Ishikawa (cell line): ENCODE measurements around the gene CERCAM.

Experiments
- CEBPB ChIP-seq: IDR thresholded peaks from 2 replicates; pipeline ENCODE4 v1.6.1; 2012
- CREB1 ChIP-seq: IDR thresholded peaks from 2 replicates; pipeline ENCODE4 v1.6.1; 2012; ENCODE audit warnings: low read depth
- EGR1 ChIP-seq: IDR thresholded peaks from 2 replicates; pipeline ENCODE4 v1.6.1; 2012
- EP300 ChIP-seq: IDR thresholded peaks from 2 replicates; pipeline ENCODE4 v1.6.1; 2012; ENCODE audit warnings: borderline replicate concordance
- FOXM1 ChIP-seq: IDR thresholded peaks from 2 replicates; pipeline ENCODE4 v1.6.1; 2012; ENCODE audit warnings: low read depth, borderline replicate concordance
- NFIC ChIP-seq: IDR thresholded peaks from 2 replicates; pipeline ENCODE4 v1.6.1; 2012
- RAD21 ChIP-seq: IDR thresholded peaks from 2 replicates; pipeline ENCODE4 v1.6.1; 2012; ENCODE audit warnings: low read depth
- TAF1 ChIP-seq: IDR thresholded peaks from 2 replicates; pipeline ENCODE4 v1.6.1; 2012; ENCODE audit warnings: low read depth, mild to moderate bottlenecking
- TCF12 ChIP-seq: IDR thresholded peaks from 2 replicates; pipeline ENCODE4 v1.6.1; 2012; ENCODE audit warnings: low read depth
- TEAD4 ChIP-seq: IDR thresholded peaks from 2 replicates; pipeline ENCODE4 v1.6.1; 2012
- YY1 ChIP-seq: IDR thresholded peaks from 2 replicates; pipeline ENCODE4 v1.6.1; 2012; ENCODE audit warnings: low read depth
- ZBTB7A ChIP-seq: IDR thresholded peaks from 2 replicates; pipeline ENCODE4 v1.6.1; 2012; ENCODE audit warnings: low read depth
- TF ChIP-seq, protein P1 (sequence below): IDR thresholded peaks from 2 replicates; pipeline ENCODE4 v1.6.1; 2012
- TF ChIP-seq, protein P2 (sequence below): IDR thresholded peaks from 2 replicates; pipeline ENCODE4 v1.6.1; 2012
- TF ChIP-seq, protein P3 (sequence below): IDR thresholded peaks from 2 replicates; pipeline ENCODE4 v1.6.1; 2012; ENCODE audit warnings: low read depth, mild to moderate bottlenecking

The CERCAM gene

DNA sequence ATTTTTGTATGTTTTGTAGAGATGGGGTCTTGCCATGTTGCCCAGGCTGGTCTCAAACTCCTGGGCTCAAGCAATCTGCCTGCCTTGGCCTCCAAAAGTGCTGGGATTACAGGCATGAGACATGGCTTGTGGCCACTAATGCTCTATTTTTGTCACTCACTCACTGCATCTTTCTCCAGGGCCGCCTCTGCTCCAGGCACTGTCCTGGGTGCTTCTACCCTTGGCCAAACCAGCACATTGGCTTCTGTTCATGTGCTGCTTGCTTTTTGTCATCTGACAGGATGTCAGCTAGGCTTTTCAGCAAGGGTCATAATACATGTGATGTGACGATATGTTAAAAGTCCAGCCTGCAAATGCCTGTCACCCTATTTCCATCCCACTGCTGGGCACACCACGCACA is 38.4 kb downstream of the CERCAM start:
- TF ChIP-seq TAF1 (no peak), YY1 (no peak)

DNA sequence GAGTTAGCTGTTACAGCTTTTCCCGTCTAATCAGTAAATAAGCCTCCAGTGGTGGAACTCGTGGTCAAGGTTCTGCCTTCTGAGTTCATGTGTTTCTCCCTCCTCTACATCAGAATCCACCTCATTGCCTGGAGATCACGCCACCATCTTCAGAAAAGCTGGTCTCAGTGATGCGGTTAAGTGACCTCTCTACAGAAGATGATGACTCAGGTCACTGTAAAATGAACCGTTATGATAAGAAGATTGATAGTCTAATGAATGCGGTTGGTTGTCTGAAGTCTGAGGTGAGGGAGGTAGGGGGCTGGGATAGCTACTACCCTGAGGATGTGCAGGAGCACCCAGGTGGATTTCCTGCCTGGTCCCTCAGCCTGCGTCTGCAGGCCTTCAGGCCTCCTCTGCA is 48.4 kb downstream of the CERCAM start:
- TF ChIP-seq CEBPB = no peak
- TF ChIP-seq YY1 = no peak
- TF ChIP-seq CREB1 = no peak
- no peak for TF ChIP-seq TCF12
- TF ChIP-seq FOXM1 = no peak
- no peak for TF ChIP-seq NFIC
- TF ChIP-seq EP300 = no peak
- TF ChIP-seq, protein P1, sequence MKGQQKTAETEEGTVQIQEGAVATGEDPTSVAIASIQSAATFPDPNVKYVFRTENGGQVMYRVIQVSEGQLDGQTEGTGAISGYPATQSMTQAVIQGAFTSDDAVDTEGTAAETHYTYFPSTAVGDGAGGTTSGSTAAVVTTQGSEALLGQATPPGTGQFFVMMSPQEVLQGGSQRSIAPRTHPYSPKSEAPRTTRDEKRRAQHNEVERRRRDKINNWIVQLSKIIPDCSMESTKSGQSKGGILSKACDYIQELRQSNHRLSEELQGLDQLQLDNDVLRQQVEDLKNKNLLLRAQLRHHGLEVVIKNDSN = no peak
- TF ChIP-seq, protein P2, sequence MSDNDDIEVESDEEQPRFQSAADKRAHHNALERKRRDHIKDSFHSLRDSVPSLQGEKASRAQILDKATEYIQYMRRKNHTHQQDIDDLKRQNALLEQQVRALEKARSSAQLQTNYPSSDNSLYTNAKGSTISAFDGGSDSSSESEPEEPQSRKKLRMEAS = no peak
- no peak for TF ChIP-seq TAF1
- TF ChIP-seq EGR1 = no peak
- no peak for TF ChIP-seq TEAD4

DNA sequence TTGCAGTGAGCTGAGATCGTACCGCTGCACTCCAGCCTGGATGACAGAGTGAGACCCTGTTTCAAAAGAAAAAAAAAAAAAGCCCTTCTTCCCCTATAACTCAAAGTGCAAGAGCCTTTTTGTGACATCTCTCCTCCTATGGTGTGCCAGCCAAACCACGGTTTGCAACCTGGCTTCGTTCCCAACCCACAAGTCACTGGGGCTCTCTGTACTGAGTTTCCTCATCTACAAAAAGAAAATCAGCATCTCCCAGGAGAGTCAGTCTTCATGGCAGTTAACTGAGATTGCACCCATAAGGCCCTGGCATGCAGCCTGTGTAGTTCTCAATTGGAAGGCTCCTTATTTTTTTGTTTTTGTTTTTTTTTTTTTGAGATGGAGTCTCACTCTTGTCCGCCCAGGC is 49.9 kb downstream of the CERCAM start:
- TF ChIP-seq FOXM1 = no peak

DNA sequence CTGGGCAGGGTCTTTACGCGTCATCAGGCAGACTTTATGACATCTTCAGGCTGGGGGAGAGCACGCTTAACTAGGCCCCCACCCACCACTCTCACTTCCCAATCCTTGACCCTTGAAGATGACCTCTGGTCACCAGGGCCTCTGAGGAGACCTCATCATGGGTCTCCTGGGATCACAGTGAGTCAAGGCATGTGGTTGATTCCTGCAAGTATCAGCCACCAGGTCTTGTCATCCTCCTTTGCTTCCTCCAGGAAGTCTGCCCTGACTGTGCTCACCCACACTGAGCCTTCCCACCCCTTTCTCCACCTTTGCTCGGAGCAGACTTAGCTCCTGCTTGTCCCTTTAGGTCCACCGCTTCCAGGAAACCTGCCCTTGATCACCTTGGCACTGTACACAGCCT is 52.4 kb downstream of the CERCAM start:
- TF ChIP-seq RAD21 (no peak), ZBTB7A (no peak), CREB1 (no peak), TAF1 (no peak), TCF12 (no peak), YY1 (no peak), NFIC (no peak), EGR1 (no peak), EP300 (no peak), CEBPB (no peak)
- TF ChIP-seq, protein P1 = no peak
- TF ChIP-seq, protein P2 = no peak

DNA sequence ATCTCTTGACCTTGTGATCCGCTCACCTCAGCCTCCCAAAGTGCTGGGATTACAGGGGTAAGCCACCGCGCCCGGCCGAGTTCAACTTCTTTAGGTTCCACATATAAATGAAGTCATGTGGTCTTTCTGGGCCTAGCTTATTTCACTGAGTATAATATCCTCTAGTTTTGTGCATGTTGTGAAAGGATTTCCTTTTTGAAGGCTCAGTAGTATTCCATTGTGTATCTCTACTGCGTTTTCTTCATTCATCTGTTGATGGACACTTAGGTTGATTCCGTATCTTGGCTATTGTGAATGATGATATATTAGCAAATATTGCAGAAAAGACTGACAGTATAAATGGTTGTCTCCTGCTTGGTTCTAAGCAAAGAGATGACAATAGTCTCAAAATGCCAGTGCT is 55.2 kb downstream of the CERCAM start:
- TF ChIP-seq YY1 = no peak
- TF ChIP-seq EGR1 = no peak
- TF ChIP-seq, protein P3, sequence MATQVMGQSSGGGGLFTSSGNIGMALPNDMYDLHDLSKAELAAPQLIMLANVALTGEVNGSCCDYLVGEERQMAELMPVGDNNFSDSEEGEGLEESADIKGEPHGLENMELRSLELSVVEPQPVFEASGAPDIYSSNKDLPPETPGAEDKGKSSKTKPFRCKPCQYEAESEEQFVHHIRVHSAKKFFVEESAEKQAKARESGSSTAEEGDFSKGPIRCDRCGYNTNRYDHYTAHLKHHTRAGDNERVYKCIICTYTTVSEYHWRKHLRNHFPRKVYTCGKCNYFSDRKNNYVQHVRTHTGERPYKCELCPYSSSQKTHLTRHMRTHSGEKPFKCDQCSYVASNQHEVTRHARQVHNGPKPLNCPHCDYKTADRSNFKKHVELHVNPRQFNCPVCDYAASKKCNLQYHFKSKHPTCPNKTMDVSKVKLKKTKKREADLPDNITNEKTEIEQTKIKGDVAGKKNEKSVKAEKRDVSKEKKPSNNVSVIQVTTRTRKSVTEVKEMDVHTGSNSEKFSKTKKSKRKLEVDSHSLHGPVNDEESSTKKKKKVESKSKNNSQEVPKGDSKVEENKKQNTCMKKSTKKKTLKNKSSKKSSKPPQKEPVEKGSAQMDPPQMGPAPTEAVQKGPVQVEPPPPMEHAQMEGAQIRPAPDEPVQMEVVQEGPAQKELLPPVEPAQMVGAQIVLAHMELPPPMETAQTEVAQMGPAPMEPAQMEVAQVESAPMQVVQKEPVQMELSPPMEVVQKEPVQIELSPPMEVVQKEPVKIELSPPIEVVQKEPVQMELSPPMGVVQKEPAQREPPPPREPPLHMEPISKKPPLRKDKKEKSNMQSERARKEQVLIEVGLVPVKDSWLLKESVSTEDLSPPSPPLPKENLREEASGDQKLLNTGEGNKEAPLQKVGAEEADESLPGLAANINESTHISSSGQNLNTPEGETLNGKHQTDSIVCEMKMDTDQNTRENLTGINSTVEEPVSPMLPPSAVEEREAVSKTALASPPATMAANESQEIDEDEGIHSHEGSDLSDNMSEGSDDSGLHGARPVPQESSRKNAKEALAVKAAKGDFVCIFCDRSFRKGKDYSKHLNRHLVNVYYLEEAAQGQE = no peak
- TF ChIP-seq, protein P2 = no peak
- no peak for TF ChIP-seq NFIC
- TF ChIP-seq FOXM1 = no peak
- no peak for TF ChIP-seq TAF1
- no peak for TF ChIP-seq TCF12

DNA sequence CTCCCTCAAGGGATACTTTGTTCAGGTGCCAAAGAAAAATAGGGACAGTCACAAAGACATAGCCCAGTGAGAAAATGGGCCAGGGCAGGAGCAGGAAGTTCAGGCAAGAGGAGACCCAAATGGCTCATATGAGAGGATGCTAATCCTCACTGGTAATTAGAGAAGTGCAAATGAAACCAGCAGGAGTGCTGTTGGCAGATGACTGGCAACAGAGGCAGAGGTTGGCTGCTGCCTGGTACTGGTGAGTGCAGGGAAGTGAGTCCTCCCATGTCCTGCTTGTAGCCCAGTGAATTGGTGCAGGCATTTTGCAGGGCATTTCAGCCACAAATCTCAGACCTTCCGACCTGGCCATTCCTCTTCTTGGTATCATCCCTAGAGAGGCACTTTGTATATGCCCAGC is 58.6 kb downstream of the CERCAM start:
- TF ChIP-seq RAD21 = no peak

DNA sequence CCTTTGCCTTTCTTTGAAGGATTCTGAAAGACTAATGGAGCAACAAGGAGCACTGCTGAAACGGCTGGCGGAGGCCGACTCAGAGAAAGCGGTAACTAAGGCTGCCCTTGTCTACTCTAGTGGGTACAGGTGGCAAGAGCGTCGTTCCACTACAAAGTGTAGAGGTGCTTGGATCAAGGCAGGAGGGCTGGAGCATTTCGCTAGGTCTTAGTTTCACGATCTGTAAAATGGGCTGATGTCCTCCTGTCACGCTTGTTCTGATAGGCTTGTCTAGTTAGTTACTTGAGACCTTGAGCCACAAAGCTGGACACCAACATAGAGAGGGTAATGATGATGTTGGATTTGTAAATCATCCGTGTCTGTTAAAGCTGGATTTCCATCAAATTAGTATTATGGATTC is 60.9 kb downstream of the CERCAM start:
- TF ChIP-seq, protein P2 = no peak
- TF ChIP-seq, protein P1 = no peak
- TF ChIP-seq CREB1 = no peak
- TF ChIP-seq EP300 = no peak
- TF ChIP-seq, protein P3 = no peak
